MG63 (cell line): ENCODE results near the gene POTEM. TPM values are rescaled to one million over a fixed set of nuclear protein-coding genes. Genes with fewer than 3 reads are reported as not detected.
"Not testable (repeated sequence)": the region's sequence is repeated elsewhere in the genome, so short reads cannot be mapped to it uniquely, and the experiment has no call there.

ENCODE experiments used
- DNase-seq: peaks from one replicate; pipeline ENCODE4 v3.0.0-alpha.2; 2020
- H3K27me3 ChIP-seq: fragments of 250-450 bp; sonication (Bioruptor Pico); 2 replicates; pipeline ENCODE4 v1.5.1; 2020; ENCODE audit warnings: mild to moderate bottlenecking, moderate library complexity
- H3K36me3 ChIP-seq: fragments of 250-450 bp; sonication (Bioruptor Pico); 2 replicates; pipeline ENCODE4 v1.5.1; 2020; ENCODE audit warnings: mild to moderate bottlenecking, moderate library complexity
- H3K4me3 ChIP-seq: fragments of 250-450 bp; sonication (Bioruptor Pico); 2 replicates; pipeline ENCODE4 v1.5.1; 2020; ENCODE audit warnings: mild to moderate bottlenecking, moderate library complexity
- H3K9me3 ChIP-seq: fragments of 250-450 bp; sonication (Bioruptor Pico); 2 replicates; pipeline ENCODE4 v1.5.1; 2020; ENCODE audit warnings: mild to moderate bottlenecking, moderate library complexity
- total RNA-seq: library from RNA; depleted of rRNA; stranded (reverse); fragments of >200 nt; shearing (Covaris generic); gene quantifications from 2 replicates; pipeline ENCODE4 v1.2.3, GENCODE V29; 2014; ENCODE audit warnings: low replicate concordance; rRNA removed

POTEM gene
- total RNA-seq, result not detected in 2 replicates

- not testable (repeated sequence) for H3K4me3 ChIP-seq, DNase-seq, H3K9me3 ChIP-seq, H3K27me3 ChIP-seq, H3K36me3 ChIP-seq
These were observed at the start of gene POTEM for GRCh38 chr14:18967134-18967533. POTEM (plus strand) TSS chr14:18967434; CDS start chr14:18967486, 52 bp downstream.

DNA sequence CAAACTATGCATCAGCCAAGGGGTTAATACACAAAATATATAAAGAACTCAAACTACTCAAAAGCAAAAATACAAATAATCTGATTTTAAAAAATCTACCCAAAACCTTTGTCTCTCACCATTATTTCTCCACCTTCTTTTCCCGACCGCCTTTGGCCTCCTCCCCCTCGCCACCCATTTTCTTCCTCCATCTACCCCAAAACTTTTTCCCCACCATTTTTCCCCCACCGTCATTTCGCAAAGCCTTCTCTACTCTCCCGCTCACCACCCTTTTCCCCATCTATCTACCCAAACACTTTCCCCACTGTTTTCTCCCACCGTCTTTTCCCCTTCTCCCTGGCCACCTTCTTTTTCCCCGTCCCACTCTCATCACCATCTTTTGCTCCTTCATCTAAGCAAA lies 48.9 kb upstream of the POTEM start:
- not testable (repeated sequence) for H3K9me3 ChIP-seq, H3K27me3 ChIP-seq, H3K4me3 ChIP-seq, DNase-seq, H3K36me3 ChIP-seq

DNA sequence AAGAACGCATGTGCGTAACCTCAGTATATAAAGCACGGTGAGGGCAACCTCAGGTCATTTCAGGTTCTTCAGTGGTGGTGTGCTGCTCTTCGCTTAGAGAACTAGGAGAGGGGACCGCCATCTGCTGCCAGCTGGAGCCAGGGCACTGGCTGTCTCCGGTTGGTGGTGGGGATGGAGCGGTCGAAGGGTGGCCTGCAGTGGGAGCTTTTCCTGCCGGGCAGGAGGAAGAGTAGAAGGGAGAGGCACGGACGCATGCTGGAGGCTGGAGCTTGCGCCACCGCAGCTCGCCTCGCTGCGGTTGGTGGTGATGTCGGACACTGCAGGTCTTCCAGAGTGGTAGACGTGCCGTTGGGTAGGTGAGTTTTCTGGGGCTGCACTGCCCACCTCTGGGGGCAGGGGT lies 47.2 kb upstream of the POTEM start:
- H3K9me3 ChIP-seq, H3K27me3 ChIP-seq, H3K4me3 ChIP-seq, DNase-seq, H3K36me3 ChIP-seq: not testable (repeated sequence)

DNA sequence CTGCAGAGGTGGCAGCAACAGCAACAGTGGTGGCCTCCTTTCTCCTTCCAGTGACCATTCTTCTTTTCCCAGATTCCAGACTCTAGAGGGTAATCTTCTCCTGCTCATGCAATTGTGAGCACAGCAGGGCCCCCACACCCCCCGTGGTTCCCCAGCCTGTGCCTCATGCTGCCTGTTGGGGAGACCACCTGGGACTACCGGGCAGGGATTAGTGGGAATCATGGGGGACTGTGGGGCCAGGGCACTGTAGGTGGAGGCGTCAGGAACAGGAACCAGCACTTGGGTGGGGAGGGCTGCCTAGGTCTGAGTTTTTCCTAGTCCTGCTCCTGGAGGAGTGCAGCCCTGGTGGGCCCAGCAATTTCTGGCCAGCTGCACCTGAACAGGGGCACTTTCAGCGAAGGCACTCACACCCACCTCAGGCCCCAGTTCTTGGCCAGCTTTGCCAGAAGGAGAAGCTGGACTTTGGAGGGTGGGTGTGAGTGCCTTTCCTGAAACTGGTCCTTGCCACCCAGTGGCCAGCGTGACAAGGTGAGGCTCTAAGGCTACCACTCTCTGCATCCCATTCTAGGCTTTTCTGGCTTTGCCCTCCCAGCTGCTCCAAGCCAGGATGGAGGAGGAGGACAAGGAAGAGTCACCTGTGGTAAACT lies 46.1 kb upstream of the POTEM start:
- not testable (repeated sequence) for H3K4me3 ChIP-seq, DNase-seq, H3K36me3 ChIP-seq, H3K27me3 ChIP-seq, H3K9me3 ChIP-seq

- not testable (repeated sequence) for DNase-seq, H3K9me3 ChIP-seq, H3K36me3 ChIP-seq, H3K27me3 ChIP-seq, H3K4me3 ChIP-seq
These were observed 30.4 kb upstream of the POTEM start for GRCh38 chr14:18936848-18937247.

DNA sequence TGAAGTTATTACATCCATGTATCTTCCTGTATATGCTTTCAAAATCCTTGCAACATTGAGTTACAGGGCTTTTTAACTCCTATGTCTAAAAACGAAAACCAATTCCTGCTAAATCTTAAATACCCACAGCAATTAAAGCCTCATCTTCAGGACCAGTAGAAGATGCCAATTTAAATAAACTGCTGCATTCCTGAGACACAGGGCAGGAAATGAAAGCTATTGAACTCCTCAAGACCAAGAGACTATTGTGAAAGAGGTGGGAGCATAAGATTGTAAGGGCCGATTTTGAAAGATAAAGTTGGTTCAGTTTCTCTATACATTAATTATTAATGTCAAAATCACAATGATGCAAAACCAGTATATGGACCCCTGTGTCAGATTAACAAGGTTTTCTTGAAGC lies 28.5 kb upstream of the POTEM start:
- not testable (repeated sequence) for DNase-seq, H3K36me3 ChIP-seq, H3K9me3 ChIP-seq, H3K4me3 ChIP-seq, H3K27me3 ChIP-seq

- DNase-seq, H3K4me3 ChIP-seq, H3K9me3 ChIP-seq, H3K27me3 ChIP-seq, H3K36me3 ChIP-seq: not testable (repeated sequence)
These were observed 17.3 kb upstream of the POTEM start for GRCh38 chr14:18949939-18950338.

DNA sequence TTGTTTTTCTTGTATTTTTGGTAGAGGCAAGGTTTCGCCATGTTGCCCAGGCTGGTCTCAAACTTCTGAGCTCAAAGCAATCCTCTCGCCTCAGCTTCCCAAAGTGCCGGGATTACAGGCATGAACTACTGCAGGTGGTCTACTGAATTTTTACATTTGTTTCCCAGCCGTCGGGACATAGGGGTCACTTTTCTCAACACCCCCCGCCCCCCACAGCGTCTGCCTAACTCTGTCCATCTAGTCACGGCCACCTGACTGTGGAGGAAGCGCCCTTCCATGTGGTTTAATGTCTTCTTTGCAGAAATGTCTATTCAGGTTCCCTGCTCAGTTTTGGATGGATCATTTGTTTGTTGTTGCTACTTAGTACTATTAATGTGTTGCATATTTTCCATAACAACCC lies 14.1 kb upstream of the POTEM start:
- DNase-seq, H3K4me3 ChIP-seq, H3K27me3 ChIP-seq, H3K9me3 ChIP-seq, H3K36me3 ChIP-seq: not testable (repeated sequence)

DNA sequence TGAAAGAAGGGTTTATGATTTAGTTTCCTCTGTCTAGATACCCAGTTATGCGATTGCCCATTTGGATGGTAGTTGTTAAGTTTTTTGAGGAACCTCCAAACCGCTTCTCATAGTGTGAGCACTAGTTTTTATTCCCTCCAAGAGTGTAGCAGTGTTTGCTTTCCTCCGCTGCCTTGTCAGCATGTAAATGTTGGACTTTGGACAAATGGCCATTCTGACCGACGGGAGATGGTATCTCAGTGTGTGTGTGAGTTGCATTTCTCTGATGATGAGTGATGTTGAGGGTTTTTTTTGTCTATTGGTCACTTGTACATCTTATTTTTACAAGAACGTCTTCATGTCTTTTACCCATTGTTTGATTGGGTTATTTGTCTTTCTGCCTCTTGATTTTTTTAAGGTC lies 11.4 kb upstream of the POTEM start:
- not testable (repeated sequence) for H3K27me3 ChIP-seq, DNase-seq, H3K36me3 ChIP-seq

GRCh38 chr14:18961576-18961975 lies 5.7 kb upstream of the POTEM start:
- H3K4me3 ChIP-seq, H3K27me3 ChIP-seq, DNase-seq, H3K9me3 ChIP-seq, H3K36me3 ChIP-seq: not testable (repeated sequence)

More for the DNA sequence above, 11.4 kb upstream of the POTEM start:
- H3K4me3 ChIP-seq, H3K9me3 ChIP-seq: not testable (repeated sequence)

- not testable (repeated sequence) for H3K27me3 ChIP-seq, H3K36me3 ChIP-seq, DNase-seq, H3K4me3 ChIP-seq, H3K9me3 ChIP-seq
These were observed 5.1 kb upstream of the POTEM start for GRCh38 chr14:18962143-18962542.

GRCh38 chr14:18963276-18963675 lies 4.0 kb upstream of the POTEM start:
- H3K9me3 ChIP-seq, H3K4me3 ChIP-seq, DNase-seq, H3K36me3 ChIP-seq, H3K27me3 ChIP-seq: not testable (repeated sequence)

GRCh38 chr14:18964878-18965277 lies 2.4 kb upstream of the POTEM start:
- H3K27me3 ChIP-seq, H3K4me3 ChIP-seq, DNase-seq, H3K9me3 ChIP-seq, H3K36me3 ChIP-seq: not testable (repeated sequence)

DNA sequence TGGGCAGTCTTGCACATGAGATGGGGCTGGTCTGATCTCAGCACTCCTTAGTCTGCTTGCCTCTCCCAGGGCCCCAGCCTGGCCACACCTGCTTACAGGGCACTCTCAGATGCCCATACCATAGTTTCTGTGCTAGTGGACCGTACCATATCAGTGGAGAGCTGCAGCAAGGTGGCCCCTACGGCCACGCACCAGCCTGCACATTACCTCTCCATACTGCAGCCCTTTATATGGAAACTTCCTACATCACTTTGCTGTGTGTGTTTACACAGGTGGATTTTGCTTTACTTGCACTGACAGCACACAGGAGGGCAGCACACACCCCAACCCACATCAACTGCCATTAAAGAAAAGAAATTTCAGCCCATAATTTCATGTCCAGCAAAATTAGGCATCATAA lies 35.3 kb downstream of the POTEM start:
- H3K27me3 ChIP-seq, H3K36me3 ChIP-seq, DNase-seq, H3K9me3 ChIP-seq, H3K4me3 ChIP-seq: not testable (repeated sequence)

- H3K36me3 ChIP-seq, H3K4me3 ChIP-seq, H3K9me3 ChIP-seq, H3K27me3 ChIP-seq, DNase-seq: not testable (repeated sequence)
These were observed 39.3 kb downstream of the POTEM start for GRCh38 chr14:19006490-19006889.

- not testable (repeated sequence) for H3K27me3 ChIP-seq, DNase-seq, H3K9me3 ChIP-seq, H3K36me3 ChIP-seq, H3K4me3 ChIP-seq
These were observed 40.4 kb downstream of the POTEM start for GRCh38 chr14:19007678-19008077.

DNA sequence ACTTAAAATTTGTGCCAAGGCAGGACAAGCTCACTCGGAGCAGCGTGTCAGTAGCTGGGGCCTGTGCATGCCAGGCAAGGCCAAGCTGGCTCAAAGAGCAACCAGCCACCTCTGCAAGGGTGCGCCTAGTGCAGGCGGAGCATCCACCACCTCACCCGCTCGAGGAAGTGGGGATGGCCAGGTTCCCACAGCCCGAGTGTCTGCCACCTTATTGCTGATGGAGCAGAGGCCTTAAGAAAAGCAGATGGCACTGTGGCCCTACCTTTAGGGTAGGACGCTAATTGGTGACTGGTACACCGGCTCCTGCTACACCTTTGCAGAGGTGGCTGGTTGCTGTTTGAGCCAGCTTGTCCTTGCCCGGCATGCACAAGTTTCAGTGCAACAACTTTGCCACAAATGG lies 43.8 kb downstream of the POTEM start:
- not testable (repeated sequence) for H3K27me3 ChIP-seq, H3K9me3 ChIP-seq, DNase-seq, H3K4me3 ChIP-seq, H3K36me3 ChIP-seq

DNA sequence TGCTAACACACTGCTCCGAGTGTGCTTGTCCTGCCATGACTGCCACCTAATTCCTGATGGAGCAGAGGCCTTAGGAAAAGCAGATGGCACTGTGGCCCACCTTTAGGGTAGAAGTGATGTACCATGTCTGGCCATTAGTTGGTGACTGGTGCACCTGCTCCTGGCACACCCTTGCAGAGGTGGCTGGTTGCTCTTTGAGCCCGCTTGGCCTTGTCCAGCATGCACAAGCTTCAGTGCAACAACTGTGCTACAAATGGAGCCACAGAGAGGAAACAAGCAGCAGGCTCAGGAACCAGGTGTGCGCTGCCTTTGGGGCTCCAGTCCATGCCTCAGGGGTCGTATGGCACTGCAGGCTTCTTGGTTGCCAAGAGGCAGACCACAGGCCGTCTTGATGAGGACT lies 44.5 kb downstream of the POTEM start:
- DNase-seq, H3K27me3 ChIP-seq, H3K36me3 ChIP-seq, H3K4me3 ChIP-seq, H3K9me3 ChIP-seq: not testable (repeated sequence)

DNA sequence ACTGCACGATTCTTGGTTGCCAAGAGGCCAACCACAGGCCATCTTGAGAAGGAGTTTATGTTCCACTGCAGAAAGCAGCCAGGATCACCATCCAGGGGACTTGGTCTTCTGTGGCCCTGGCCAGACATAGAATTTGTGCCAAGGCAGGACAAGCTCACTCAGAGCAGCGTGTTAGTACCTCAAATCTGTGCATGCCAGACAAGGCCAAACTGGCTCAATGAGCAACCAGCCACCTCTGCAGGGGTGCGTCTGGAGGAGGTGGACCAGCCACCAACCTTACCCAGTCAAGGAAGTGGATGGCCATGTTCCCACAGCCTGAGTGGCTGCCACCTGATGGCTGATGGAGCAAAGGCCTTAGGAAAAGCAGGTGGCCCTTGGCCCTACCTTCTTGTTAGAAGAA lies 48.0 kb downstream of the POTEM start:
- H3K4me3 ChIP-seq, H3K27me3 ChIP-seq, H3K36me3 ChIP-seq, H3K9me3 ChIP-seq, DNase-seq: not testable (repeated sequence)
